PFSK-1 (cell line): ENCODE measurements around the gene PIEZO2.

Experiments used
- POLR2AphosphoS5 ChIP-seq: IDR thresholded peaks from 2 replicates; pipeline ENCODE4 v1.6.1; 2012; ENCODE audit warnings: low read depth, mild to moderate bottlenecking, control low read depth, low read length, moderate library complexity
- REST ChIP-seq, 2 experiments: IDR thresholded peaks; 2 replicates each; pipeline versions ENCODE4 v1.6.1 to v1.8.0; 2011 to 2012; ENCODE audit warnings: low read depth in 2 of 2, low read length in 2 of 2, control low read depth in 1 of 2, inconsistent platforms in 1 of 2, mild to moderate bottlenecking in 1 of 2, moderate library complexity in 1 of 2; ENCODE audit not compliant: insufficient read depth in 1 of 2
- TAF1 ChIP-seq: IDR thresholded peaks from 2 replicates; pipeline ENCODE4 v1.6.1; 2012; ENCODE audit warnings: low read length, control low read depth, borderline replicate concordance; ENCODE audit not compliant: insufficient read depth

GRCh38 chr18:11081009-11081532 is 68.3 kb downstream of the PIEZO2 start:
- TF ChIP-seq REST (IDR thresholded peaks at IDR 0.05; ENCODE audit: insufficient read depth in 1 of 2, low read depth in 2 of 2, low read length in 2 of 2) (no peak), TAF1 (no peak), POLR2AphosphoS5 (no peak)
